Epithelial cell of esophagus (primary cell): Measurements from ENCODE around the gene FIGNL1.

Source experiments
- DNase-seq: peaks from one replicate; pipeline ENCODE4 v3.0.0; 2010; ENCODE audit warnings: low read depth
- H3K4me3 ChIP-seq: 2 replicates; pipeline ENCODE4 v1.5.1; 2011; ENCODE audit warnings: mild to moderate bottlenecking, low read length, control low read depth
- TF ChIP-seq, protein P1 (sequence below): IDR thresholded peaks from 2 replicates; pipeline ENCODE4 v1.5.1; 2011; ENCODE audit warnings: low read depth, mild to moderate bottlenecking, low read length, control low read depth, inconsistent platforms; ENCODE audit not compliant: insufficient read depth; ENCODE audit errors: missing control alignments

The FIGNL1 gene

DNA sequence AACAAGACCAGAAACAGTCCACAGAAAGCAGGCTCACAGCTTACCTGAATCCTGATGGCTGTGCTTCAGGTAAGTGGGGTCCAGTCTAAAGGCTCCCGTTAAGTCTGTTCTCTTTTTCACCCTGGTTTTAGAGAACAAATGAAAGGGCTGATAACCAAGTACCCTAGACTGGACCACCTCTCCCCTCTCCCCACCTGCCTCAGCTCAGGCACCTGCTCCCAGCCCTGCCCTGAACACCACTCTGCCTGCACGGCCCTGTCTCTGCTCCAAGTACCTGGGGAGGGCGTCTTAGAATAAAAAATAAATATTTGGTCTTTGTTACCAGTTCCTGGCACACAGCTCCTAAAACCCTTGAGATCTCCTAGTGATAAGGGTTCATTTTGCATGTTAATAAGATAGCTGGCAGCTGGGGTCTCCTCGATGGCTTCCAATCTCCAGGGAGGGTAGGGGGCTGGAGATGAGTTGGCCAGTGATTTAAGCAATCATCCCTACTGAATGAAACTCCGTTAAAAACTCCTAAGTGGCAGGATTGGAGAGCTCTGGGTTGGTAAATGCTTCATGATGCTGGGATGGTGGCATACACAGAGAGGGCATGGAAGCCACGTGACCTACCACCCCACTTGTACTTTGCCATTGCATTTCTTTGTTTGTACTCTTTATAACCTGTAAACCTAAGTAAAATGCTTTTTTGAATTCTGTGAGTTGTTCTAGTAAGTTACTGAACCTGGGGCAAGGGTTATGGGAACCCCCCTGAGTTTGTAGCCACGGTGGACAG lies 29.8 kb upstream of the FIGNL1 start:
- TF ChIP-seq, protein P1, sequence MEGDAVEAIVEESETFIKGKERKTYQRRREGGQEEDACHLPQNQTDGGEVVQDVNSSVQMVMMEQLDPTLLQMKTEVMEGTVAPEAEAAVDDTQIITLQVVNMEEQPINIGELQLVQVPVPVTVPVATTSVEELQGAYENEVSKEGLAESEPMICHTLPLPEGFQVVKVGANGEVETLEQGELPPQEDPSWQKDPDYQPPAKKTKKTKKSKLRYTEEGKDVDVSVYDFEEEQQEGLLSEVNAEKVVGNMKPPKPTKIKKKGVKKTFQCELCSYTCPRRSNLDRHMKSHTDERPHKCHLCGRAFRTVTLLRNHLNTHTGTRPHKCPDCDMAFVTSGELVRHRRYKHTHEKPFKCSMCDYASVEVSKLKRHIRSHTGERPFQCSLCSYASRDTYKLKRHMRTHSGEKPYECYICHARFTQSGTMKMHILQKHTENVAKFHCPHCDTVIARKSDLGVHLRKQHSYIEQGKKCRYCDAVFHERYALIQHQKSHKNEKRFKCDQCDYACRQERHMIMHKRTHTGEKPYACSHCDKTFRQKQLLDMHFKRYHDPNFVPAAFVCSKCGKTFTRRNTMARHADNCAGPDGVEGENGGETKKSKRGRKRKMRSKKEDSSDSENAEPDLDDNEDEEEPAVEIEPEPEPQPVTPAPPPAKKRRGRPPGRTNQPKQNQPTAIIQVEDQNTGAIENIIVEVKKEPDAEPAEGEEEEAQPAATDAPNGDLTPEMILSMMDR, result no peak
- no peak overlapping the region for H3K4me3 ChIP-seq
- DNase-seq, result no peak

DNA sequence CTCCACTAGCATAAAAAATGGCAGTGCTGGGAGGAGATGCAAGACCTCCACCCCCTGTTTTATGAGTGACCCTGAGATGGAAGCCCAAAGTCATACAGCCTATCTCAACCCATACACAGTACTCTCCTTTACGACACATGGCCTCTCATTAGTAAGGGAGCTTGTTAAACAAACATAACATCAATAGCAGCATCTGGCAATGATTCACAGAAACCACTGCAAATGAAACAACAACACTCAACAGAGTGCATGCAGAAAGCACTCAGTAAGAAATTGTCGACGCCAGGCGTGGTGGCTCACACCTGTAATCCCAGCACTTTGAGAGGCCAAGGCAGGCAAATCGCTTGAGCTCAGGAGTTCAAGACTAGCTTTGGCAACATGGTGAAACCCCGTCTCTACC lies 27.5 kb upstream of the FIGNL1 start:
- H3K4me3 ChIP-seq, result no peak overlapping the region
- DNase-seq, result no peak
- TF ChIP-seq, protein P1, result no peak

DNA sequence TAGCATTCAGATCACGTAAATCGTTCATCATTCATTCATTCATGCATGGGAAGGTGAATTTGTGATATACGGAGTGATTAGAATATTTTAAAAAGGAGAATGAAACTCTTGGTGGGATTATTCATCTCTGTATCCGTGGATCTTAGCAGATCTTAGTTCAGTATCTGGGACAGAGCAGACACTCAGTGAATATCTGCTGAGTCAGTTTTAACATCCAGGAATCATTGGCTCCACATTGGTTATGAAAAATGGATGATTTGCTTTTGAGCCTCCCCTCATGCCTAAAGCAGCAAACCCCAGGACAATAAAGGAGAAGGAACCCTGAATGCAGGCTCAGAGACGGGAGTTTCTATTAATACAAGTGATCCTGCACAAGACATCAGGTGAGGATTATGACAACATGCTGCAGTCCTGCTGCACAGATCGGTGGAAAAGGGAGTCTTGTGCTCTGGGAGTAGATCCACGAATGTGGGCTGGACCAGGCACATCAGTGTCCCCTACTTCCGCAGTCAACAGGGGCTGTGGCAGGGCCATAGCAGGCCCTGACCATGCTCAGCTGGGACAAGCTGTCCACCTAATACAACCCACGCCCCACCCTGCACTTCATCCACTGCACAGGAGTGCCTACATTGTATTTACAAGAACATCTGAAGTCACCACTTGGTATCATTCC lies 26.9 kb upstream of the FIGNL1 start:
- TF ChIP-seq, protein P1, result no peak
- DNase-seq, result no peak
- H3K4me3 ChIP-seq, result no peak overlapping the region

DNA sequence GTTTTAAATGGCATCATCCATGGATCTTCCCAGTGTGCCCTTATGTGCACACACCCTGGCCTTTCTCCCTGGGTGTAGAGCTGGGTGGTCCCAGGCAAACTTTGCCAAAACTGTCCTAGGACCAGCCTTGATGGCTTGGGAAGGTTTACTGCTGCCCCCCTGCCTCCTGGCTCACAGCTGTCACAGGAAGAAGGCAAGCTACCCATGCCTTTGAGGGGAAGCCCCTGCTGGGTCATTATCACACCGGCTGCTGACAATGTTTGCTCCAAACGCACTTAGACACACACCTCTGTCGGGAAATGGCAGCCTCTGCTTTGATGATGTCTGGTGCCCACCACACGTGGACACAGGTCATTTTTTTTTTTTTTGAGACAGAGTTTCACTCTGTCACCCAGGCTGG lies 25.2 kb upstream of the FIGNL1 start:
- TF ChIP-seq, protein P1, result no peak
- DNase-seq, result no peak
- no peak overlapping the region for H3K4me3 ChIP-seq

DNA sequence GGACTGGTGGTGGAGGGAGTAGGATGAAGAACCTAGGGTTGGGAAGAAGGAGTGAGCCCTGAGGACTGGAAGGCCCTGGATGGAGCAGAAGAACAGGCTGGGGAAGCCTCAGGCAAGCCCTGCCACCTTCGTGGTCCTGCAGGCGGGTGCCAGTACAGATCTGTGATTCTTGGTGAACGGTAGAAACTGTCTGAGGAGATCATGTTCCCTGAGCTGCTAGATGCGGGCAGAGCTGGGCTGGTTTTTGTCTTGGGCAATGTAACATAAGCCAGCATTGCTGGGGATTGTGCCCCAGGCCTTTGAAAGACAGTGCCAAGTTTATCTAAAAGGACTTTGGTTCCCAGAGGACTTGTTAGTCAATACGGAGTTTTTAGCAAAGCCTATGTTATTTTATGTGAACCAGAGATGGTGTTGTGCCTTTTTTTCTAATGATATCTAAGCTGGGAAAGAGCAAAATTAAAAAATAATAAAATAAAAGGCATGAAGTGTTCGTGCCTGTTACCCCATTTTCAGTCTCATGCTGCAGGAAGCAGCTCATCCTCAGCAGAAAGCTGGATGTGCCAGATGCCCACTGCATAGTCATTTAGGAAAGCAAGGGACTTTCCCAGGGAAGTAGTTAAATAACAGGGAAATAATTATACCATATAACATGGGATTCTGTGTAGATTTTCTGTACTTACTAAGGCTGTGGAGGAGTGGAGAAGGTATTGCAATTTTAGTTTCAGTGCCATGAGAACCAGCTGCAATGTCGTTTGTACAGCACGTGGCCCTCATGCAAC lies 24.4 kb upstream of the FIGNL1 start:
- no peak overlapping the region for H3K4me3 ChIP-seq
- peak; percentile 32 for DNase-seq
- TF ChIP-seq, protein P1, result no peak

DNA sequence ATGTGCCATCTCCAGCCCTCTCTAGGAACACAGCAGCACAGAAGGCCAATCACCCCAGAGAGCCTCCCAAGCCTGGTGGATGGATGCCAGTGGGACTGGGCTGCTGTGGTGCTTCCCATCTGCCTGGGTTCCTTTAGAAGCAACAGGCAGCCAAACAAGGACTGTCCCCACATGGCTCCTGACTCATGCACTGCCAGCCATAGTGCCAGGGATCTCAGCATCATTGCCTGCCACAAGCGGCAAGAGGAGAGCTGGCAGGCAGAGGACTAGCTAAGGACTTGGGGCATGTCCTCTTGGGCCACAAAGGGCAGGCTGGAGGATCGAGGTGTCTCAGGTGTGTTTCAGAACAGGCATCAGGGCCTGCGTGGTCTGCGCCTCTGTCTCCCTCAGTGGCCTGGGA lies 23.4 kb upstream of the FIGNL1 start:
- TF ChIP-seq, protein P1, result no peak
- no peak for DNase-seq
- H3K4me3 ChIP-seq, result no peak overlapping the region
